Fibroblast of pulmonary artery (primary cell): ENCODE data around the gene ATXN1.
"Not testable (repeated sequence)": the region's sequence is repeated elsewhere in the genome, so short reads cannot be mapped to it uniquely, and the experiment has no call there.

Experiments used
- DNase-seq: peaks from one replicate; pipeline ENCODE4 v3.0.0-alpha.2; 2010; ENCODE audit warnings: low read depth
- H3K4me3 ChIP-seq: replicated peaks from 2 replicates; pipeline ENCODE4 v1.5.1; 2011; ENCODE audit warnings: low read depth, mild to moderate bottlenecking, control low read depth, low read length, moderate library complexity
- CTCF ChIP-seq: IDR thresholded peaks from 2 replicates; pipeline ENCODE4 v1.5.1; 2011; ENCODE audit warnings: mild to moderate bottlenecking, control low read depth, low read length, inconsistent platforms; ENCODE audit errors: missing control alignments

ATXN1 gene

GRCh38 chr6:16389642-16390041 lies 371.6 kb downstream of the ATXN1 start:
- no peak for TF ChIP-seq CTCF
- DNase-seq = no peak
- no peak overlapping the region for H3K4me3 ChIP-seq

GRCh38 chr6:16388488-16388887 lies 372.8 kb downstream of the ATXN1 start:
- no peak for TF ChIP-seq CTCF
- no peak for DNase-seq
- no peak overlapping the region for H3K4me3 ChIP-seq

GRCh38 chr6:16386057-16386456 lies 375.2 kb downstream of the ATXN1 start:
- DNase-seq = no peak
- TF ChIP-seq CTCF = no peak
- no peak overlapping the region for H3K4me3 ChIP-seq

GRCh38 chr6:16383607-16384206 lies 377.6 kb downstream of the ATXN1 start:
- DNase-seq = no peak
- H3K4me3 ChIP-seq = no peak overlapping the region
- TF ChIP-seq CTCF = no peak

- H3K4me3 ChIP-seq, DNase-seq: not testable (repeated sequence)
These were observed 379.3 kb downstream of the ATXN1 start for GRCh38 chr6:16381968-16382367.

- no peak for DNase-seq
- TF ChIP-seq CTCF = no peak
- no peak overlapping the region for H3K4me3 ChIP-seq
These were observed 380.9 kb downstream of the ATXN1 start for GRCh38 chr6:16380220-16380809.

GRCh38 chr6:16378360-16378759 lies 382.9 kb downstream of the ATXN1 start:
- DNase-seq, H3K4me3 ChIP-seq: not testable (repeated sequence)

- no peak overlapping the region for H3K4me3 ChIP-seq
- no peak for TF ChIP-seq CTCF
- DNase-seq = no peak
These were observed 383.8 kb downstream of the ATXN1 start for GRCh38 chr6:16377470-16377869.
